Lung (tissue), 12 donors: ENCODE measurements around the gene MYRIP. TPM values are rescaled to one million over a fixed set of nuclear protein-coding genes. Genes with fewer than 3 reads are reported as not detected.
"Not testable (repeated sequence)": the region's sequence is repeated elsewhere in the genome, so short reads cannot be mapped to it uniquely, and the experiment has no call there.

Experiments
- ATAC-seq: fragments of 200-7000 bp; cut with Tn5 transposase; one replicate; pipeline ENCODE4 v1.9.1; 2020; ENCODE audit warnings: moderate number of reproducible peaks; ENCODE audit not compliant: insufficient read depth, low FRiP score
- DNase-seq, 3 donors: peaks; one replicate each; pipeline ENCODE4 v3.0.0-alpha.2; 2013 to 2017
- H3K27ac ChIP-seq, 2 donors: one replicate each; pipeline ENCODE4 v1.5.1; 2013; ENCODE audit warnings: mild to moderate bottlenecking in 2 of 2, moderate library complexity in 2 of 2, control low read depth in 1 of 2, inconsistent platforms in 1 of 2, low read depth in 1 of 2, low read length in 1 of 2
- H3K27me3 ChIP-seq, 3 donors: one replicate each; pipeline ENCODE4 v1.5.1; 2013; ENCODE audit warnings: low read length in 2 of 3; ENCODE audit not compliant: control insufficient read depth in 3 of 3, insufficient read depth in 3 of 3
- H3K36me3 ChIP-seq, 4 donors: one replicate each; pipeline ENCODE4 v1.5.1; 2013; ENCODE audit warnings: low read length in 4 of 4, mild to moderate bottlenecking in 1 of 4, moderate library complexity in 1 of 4; ENCODE audit not compliant: control insufficient read depth in 4 of 4, insufficient read depth in 4 of 4
- H3K4me1 ChIP-seq, 5 donors: one replicate each; pipeline ENCODE4 v1.5.1; 2013; ENCODE audit warnings: low read length in 5 of 5, mild to moderate bottlenecking in 2 of 5, moderate library complexity in 1 of 5; ENCODE audit not compliant: control insufficient read depth in 5 of 5, insufficient read depth in 5 of 5
- H3K4me3 ChIP-seq: one replicate; pipeline ENCODE4 v1.5.1; 2013; ENCODE audit warnings: mild to moderate bottlenecking, control low read depth, moderate library complexity
- H3K9ac ChIP-seq, 2 donors: one replicate each; pipeline ENCODE4 v1.5.1; 2013; ENCODE audit warnings: low read length in 2 of 2, control low read depth in 1 of 2; ENCODE audit not compliant: insufficient read depth in 1 of 2
- H3K9me3 ChIP-seq, 4 donors: one replicate each; pipeline ENCODE4 v1.5.1; 2013; ENCODE audit warnings: low read length in 3 of 4, mild to moderate bottlenecking in 1 of 4, moderate library complexity in 1 of 4; ENCODE audit not compliant: control insufficient read depth in 4 of 4, insufficient read depth in 3 of 4
- CTCF ChIP-seq: IDR thresholded peaks from 2 replicates; pipeline ENCODE4 v1.5.1; 2012; ENCODE audit warnings: mild to moderate bottlenecking; ENCODE audit errors: control extremely low read depth, extremely low read depth
- WGBS, 2 donors: extraction: QIAGEN DNeasy Blood & Tissue Kit; methylation state at CpG; one replicate each; pipeline ENCODE4 v1.1.7; 2013; 5-methylcytosine and 5-hydroxymethylcytosine counted together
- polyA plus RNA-seq, 2 donors: library from polyadenylated mRNA; stranded (reverse); fragments of 200-250 nt; gene quantifications; one replicate each; pipeline ENCODE4 v1.2.1, GENCODE V29; 2013
- total RNA-seq, 2 donors: library from RNA; depleted of rRNA in 1 of 2; stranded (reverse); fragments of >200 nt in 1 of 2; gene quantifications; one replicate each; pipeline ENCODE4 v1.2.1, GENCODE V29; 2014 to 2021
- donor health status: control.
- donor health status: control.
- donor health status: Bipolar disorder and iron deficiency.
- donor health status: healthy.
- donor health status: DM: yes; HTN: yes; CAD: no.

Gene MYRIP
- total and polyA plus RNA-seq, 4 donors, result 0.30 to 2.5 (median 0.77) TPM

- H3K9me3 ChIP-seq, result peaks cover 0 to 2% (median 0%) of the 10 kb centered on the region in 4 donors
- DNase-seq (no peak), ATAC-seq (no peak)
- 86 to 96% methylated on average over 2 of the region's 2 CpGs for WGBS, 2 donors
- no peak overlapping the region for H3K4me3 ChIP-seq
- TF ChIP-seq CTCF, result no peak
- H3K4me1 ChIP-seq, result peaks cover 0 to 3% (median 0%) of the 10 kb centered on the region in 5 donors
- no peaks in the 10 kb centered on the region for H3K27me3 ChIP-seq
- no peak overlapping the region for H3K9ac ChIP-seq
- no peak overlapping the region for H3K27ac ChIP-seq
- no peaks in the 10 kb centered on the region for H3K36me3 ChIP-seq
Measured at GRCh38 chr3:40268802-40269524, 459.6 kb downstream of the MYRIP start.

GRCh38 chr3:40278791-40279190 lies 469.4 kb downstream of the MYRIP start:
- no peak overlapping the region for H3K27ac ChIP-seq
- no peaks in the 10 kb centered on the region for H3K9me3 ChIP-seq
- no peaks in the 10 kb centered on the region for H3K36me3 ChIP-seq
- ATAC-seq, result no peak
- H3K9ac ChIP-seq, result no peak overlapping the region
- no peak for DNase-seq
- H3K4me3 ChIP-seq, result no peak overlapping the region
- WGBS, 2 donors, result 0 to 4% methylated on average over 1 of the region's 1 CpG
- no peaks in the 10 kb centered on the region for H3K27me3 ChIP-seq
- H3K4me1 ChIP-seq, result no peaks in the 10 kb centered on the region
- TF ChIP-seq CTCF, result no peak

GRCh38 chr3:40281995-40282394 lies 472.6 kb downstream of the MYRIP start:
- no peak overlapping the region for H3K4me3 ChIP-seq
- no peak for DNase-seq
- WGBS, 2 donors, result 80 to 92% methylated on average over 2 of the region's 2 CpGs
- H3K9ac ChIP-seq, result no peak overlapping the region
- ATAC-seq, result no peak
- TF ChIP-seq CTCF, result no peak
- H3K4me1 ChIP-seq, result no peaks in the 10 kb centered on the region
- no peaks in the 10 kb centered on the region for H3K9me3 ChIP-seq
- no peak overlapping the region for H3K27ac ChIP-seq
- H3K36me3 ChIP-seq, result no peaks in the 10 kb centered on the region
- no peaks in the 10 kb centered on the region for H3K27me3 ChIP-seq

- not testable (repeated sequence) for H3K36me3 ChIP-seq, H3K4me3 ChIP-seq, H3K27ac ChIP-seq, DNase-seq, H3K27me3 ChIP-seq, H3K9ac ChIP-seq, ATAC-seq, H3K9me3 ChIP-seq, H3K4me1 ChIP-seq
- 99% methylated on average over 5 of the region's 5 CpGs for WGBS, 2 donors
Measured at GRCh38 chr3:40283057-40283456, 473.6 kb downstream of the MYRIP start.
